ENCODE results near the gene SH3PXD2B.
"Not testable (repeated sequence)": the region's sequence is repeated elsewhere in the genome, so short reads cannot be mapped to it uniquely, and the experiment has no call there.

The SH3PXD2B gene

DNA sequence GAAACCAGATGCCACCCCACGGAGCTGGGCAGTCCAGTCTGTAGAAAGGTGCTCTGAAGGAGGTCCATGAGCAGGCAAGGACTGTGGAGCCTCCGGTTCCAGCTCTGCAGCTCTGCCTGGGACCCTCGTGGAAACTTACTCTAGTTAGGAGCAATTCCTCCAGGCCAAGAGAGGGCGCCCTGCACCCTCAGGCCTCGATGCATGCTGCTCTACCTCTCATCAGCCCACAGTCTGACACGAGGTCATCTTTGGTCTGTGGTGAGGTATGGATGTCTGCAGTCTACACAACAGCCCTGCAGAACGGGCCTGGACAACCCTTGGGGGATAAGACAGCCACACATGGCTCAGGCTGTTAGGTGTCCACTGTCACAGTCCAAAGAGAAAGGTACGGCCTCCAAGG, 120.1 kb downstream of the SH3PXD2B start:
- TF ChIP-seq, protein P1, sequence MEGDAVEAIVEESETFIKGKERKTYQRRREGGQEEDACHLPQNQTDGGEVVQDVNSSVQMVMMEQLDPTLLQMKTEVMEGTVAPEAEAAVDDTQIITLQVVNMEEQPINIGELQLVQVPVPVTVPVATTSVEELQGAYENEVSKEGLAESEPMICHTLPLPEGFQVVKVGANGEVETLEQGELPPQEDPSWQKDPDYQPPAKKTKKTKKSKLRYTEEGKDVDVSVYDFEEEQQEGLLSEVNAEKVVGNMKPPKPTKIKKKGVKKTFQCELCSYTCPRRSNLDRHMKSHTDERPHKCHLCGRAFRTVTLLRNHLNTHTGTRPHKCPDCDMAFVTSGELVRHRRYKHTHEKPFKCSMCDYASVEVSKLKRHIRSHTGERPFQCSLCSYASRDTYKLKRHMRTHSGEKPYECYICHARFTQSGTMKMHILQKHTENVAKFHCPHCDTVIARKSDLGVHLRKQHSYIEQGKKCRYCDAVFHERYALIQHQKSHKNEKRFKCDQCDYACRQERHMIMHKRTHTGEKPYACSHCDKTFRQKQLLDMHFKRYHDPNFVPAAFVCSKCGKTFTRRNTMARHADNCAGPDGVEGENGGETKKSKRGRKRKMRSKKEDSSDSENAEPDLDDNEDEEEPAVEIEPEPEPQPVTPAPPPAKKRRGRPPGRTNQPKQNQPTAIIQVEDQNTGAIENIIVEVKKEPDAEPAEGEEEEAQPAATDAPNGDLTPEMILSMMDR (IDR thresholded peaks at IDR 0.05; ENCODE audit: control insufficient read depth, extremely low read depth, insufficient read depth): no peak
- DNase-seq (ENCODE audit: low read depth): no peak
- no peak overlapping the region for H3K4me3 ChIP-seq (ENCODE audit: low read depth, low read length)

- DNase-seq (ENCODE audit: low read depth); H3K4me3 ChIP-seq (ENCODE audit: low read depth, low read length): not testable (repeated sequence)
Measured at GRCh38 chr5:172326901-172327300, 127.4 kb downstream of the SH3PXD2B start.

- no peak for DNase-seq (ENCODE audit: low read depth)
- TF ChIP-seq, protein P1 (IDR thresholded peaks at IDR 0.05; ENCODE audit: control insufficient read depth, extremely low read depth, insufficient read depth): no peak
- no peak overlapping the region for H3K4me3 ChIP-seq (ENCODE audit: low read depth, low read length)
Measured at GRCh38 chr5:172325452-172325851, 128.9 kb downstream of the SH3PXD2B start.

- no peak overlapping the region for H3K4me3 ChIP-seq (ENCODE audit: low read depth, low read length)
- TF ChIP-seq, protein P1 (IDR thresholded peaks at IDR 0.05; ENCODE audit: control insufficient read depth, extremely low read depth, insufficient read depth): no peak
- no peak for DNase-seq (ENCODE audit: low read depth)
Measured at GRCh38 chr5:172322028-172322965, 132.0 kb downstream of the SH3PXD2B start.

DNA sequence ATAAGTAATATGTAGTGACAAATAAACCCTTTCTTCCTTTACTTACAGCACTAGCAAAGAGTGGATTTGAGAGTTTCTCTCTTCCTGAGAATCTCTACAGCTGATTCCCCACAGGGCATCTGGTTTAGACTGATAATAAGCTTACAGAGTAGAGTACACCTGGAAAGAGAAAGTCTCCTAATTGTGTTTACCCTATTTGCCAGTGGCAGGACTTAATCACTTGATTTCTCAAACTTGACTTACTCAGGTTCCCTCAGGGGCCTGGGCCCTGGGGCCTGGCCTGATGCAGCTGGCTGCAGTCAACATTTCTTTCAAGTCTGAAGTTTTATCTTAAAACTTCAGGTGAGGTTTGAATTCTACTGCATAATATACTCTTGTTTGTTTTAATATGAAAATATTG, 132.7 kb downstream of the SH3PXD2B start:
- H3K4me3 ChIP-seq (ENCODE audit: low read depth, low read length): no peak overlapping the region
- no peak for DNase-seq (ENCODE audit: low read depth)
- TF ChIP-seq, protein P1 (IDR thresholded peaks at IDR 0.05; ENCODE audit: control insufficient read depth, extremely low read depth, insufficient read depth): no peak

- no peak for DNase-seq (ENCODE audit: low read depth)
- TF ChIP-seq, protein P1 (IDR thresholded peaks at IDR 0.05; ENCODE audit: control insufficient read depth, extremely low read depth, insufficient read depth): no peak
- no peak overlapping the region for H3K4me3 ChIP-seq (ENCODE audit: low read depth, low read length)
Measured at GRCh38 chr5:172319708-172320441, 134.4 kb downstream of the SH3PXD2B start.
